ENCODE results near the gene TEN1.

The TEN1 gene

GRCh38 chr17:76007850-76008165, 28.8 kb downstream of the TEN1 start:
- no peak for DNase-seq

- no peak for DNase-seq
Measured at GRCh38 chr17:76008208-76008607, 29.2 kb downstream of the TEN1 start.

- DNase-seq, result no peak
Measured at GRCh38 chr17:76008630-76009425, 29.8 kb downstream of the TEN1 start.

GRCh38 chr17:76009447-76009846, 30.4 kb downstream of the TEN1 start:
- DNase-seq, result no peak

GRCh38 chr17:76009969-76010661, 31.1 kb downstream of the TEN1 start:
- DNase-seq, result no peak

GRCh38 chr17:76011951-76012350, 32.9 kb downstream of the TEN1 start:
- DNase-seq, result peak; percentile 35

- peak; percentile 30 for DNase-seq
Measured at GRCh38 chr17:76013377-76013932, 34.4 kb downstream of the TEN1 start.

GRCh38 chr17:76014100-76014924, 35.3 kb downstream of the TEN1 start:
- DNase-seq, result peak; percentile 70

- no peak for DNase-seq
Measured at GRCh38 chr17:76014925-76015261, 35.9 kb downstream of the TEN1 start.

GRCh38 chr17:76017481-76018339, 38.7 kb downstream of the TEN1 start:
- DNase-seq, result no peak

- DNase-seq, result no peak
Measured at GRCh38 chr17:76018340-76018680, 39.3 kb downstream of the TEN1 start.

GRCh38 chr17:76018801-76019200, 39.8 kb downstream of the TEN1 start:
- no peak for DNase-seq

- DNase-seq, result no peak
Measured at GRCh38 chr17:76019833-76020467, 40.9 kb downstream of the TEN1 start.

GRCh38 chr17:76022285-76022684, 43.2 kb downstream of the TEN1 start:
- no peak for DNase-seq

GRCh38 chr17:76022973-76023899, 44.2 kb downstream of the TEN1 start:
- DNase-seq, result no peak

- DNase-seq, result no peak
Measured at GRCh38 chr17:76023900-76024237, 44.8 kb downstream of the TEN1 start.

- DNase-seq, result no peak
Measured at GRCh38 chr17:76024353-76024752, 45.3 kb downstream of the TEN1 start.

- no peak for DNase-seq
Measured at GRCh38 chr17:76025294-76025693, 46.3 kb downstream of the TEN1 start.

GRCh38 chr17:76026714-76027158, 47.7 kb downstream of the TEN1 start:
- no peak for DNase-seq

- DNase-seq, result no peak
Measured at GRCh38 chr17:76027159-76027839, 48.3 kb downstream of the TEN1 start, which contains the start of gene EVPL. Gene EVPL (minus strand): TSS chr17:76027306. CDS start chr17:76027198, 108 bp downstream.
